GM21717 (cell line): ENCODE measurements around the gene CGRRF1.

Experiments used
- ATAC-seq: cut with Tn5 transposase; IDR thresholded peaks from one replicate; pipeline ENCODE4 v1.9.1; 2021; ENCODE audit warnings: mild to moderate bottlenecking, moderate library complexity; ENCODE audit not compliant: unreplicated experiment

The CGRRF1 gene

DNA sequence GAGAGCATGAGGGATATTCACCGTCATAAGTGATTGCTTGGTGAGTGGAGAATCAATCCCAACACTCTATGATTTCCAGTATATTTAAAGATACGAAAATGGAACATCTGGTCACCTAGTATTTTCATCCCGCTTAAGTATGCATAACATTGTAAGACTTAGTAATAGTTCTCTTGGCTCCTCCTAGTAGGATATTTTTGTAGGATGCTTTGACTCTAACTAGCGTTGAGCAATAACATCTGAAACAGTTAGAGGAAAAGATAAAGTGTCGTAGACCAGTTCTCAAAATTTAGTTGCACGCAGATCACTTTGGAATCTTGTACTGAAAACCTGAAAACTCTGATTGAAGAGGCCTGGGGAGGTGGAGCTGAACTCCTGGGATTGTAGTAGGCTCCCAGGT, 64.8 kb downstream of the CGRRF1 start:
- no peak for ATAC-seq

DNA sequence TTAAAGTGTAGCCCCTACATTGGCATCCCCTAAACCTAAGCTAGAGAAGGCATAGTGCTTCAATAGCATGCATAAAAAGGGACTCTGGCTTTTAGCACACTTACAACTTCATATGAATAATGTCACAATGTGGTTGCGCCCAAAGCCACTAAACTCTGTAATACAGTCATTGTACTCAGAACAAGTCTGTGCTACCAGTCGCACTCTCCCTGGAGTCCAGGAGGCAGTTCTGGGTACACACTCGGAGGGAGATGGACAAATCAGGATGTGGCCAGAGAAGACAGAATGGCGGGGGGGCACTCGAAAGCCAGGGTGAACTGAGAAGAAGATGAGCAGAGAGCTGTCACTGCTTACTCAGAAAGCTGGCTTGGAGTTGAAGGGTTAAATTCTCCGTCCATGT, 67.8 kb downstream of the CGRRF1 start:
- ATAC-seq = no peak

- no peak for ATAC-seq
Observed at GRCh38 chr14:54577977-54578376, 68.3 kb downstream of the CGRRF1 start.

DNA sequence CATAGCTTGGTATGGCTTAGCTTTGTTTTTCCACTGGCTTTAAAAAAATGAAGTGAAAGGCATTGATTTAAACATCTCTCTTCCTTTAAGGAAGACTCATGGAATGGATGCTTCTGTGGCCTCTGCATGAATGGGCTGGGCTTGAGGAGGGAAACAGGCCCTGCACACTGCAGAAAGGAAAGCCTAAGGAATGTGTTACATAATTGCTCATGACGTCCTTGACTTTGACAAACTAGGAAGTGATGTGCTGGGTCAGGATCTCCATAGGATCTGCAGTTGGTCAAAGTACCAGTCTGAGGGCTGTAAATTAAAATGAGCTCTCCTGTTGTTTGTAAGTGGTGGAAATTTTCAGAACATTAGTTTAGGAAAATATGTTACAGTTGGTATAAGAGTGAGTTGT, 69.9 kb downstream of the CGRRF1 start:
- ATAC-seq = no peak

DNA sequence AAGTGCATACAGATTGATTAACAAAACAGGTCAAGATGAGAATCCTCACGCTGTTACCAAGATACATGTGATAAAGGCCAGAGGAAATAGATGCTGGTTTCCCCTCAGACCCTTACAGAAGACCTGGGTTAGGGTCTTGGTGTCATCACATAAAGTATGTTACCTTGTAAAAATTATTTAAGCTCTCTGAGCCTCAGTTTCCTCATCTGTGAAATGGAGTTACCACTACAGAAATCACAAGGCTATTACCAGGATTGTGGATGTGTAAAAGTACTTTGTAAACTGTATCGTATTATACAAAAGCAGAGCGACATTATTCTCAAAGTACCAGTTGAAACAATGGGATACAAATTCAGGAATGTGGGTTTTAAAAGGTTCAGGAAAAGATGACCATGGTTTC, 71.2 kb downstream of the CGRRF1 start:
- no peak for ATAC-seq

GRCh38 chr14:54582334-54582733, 72.6 kb downstream of the CGRRF1 start:
- ATAC-seq = no peak

DNA sequence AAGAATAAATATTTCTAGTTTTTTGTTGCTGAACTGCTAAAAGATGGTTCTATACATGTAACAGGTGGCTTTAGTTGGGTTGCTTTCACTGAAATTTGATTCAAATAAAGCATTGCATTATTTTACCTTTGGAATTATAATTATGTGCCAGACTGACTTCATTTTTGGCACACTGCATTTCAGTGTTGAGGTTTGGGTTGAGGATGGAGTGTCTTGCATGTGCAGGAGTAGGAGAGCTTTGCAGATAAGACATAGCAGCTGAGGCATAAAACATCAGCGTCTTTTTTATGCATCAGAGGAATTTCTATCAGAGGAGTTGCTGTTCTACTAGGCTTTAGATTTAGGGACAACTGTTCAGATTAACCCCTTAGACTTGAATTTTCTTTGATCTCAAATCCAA, 74.4 kb downstream of the CGRRF1 start:
- no peak for ATAC-seq

DNA sequence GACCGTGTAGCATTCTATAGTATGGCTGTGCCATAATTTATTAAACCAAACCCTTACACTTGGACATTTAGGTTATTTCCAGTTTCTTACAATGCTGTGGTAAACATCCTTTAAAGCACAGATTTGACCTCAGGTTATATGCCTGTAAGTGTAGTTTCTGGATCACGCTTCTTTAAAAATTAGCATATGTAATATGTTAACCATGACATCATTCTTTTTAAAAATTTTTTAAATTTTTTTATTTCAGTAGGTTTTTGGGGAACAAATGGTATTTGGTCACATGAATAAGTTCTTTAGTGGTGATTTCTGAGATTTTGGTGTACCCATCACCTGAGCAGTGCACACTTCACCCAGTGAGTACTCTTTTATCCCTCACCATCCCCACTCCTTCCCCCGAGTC, 75.5 kb downstream of the CGRRF1 start:
- ATAC-seq = no peak
